Panc1 (cell line): ENCODE measurements around the gene TNFAIP8L1. TPM values are rescaled to one million over a fixed set of nuclear protein-coding genes. Genes with fewer than 3 reads are reported as not detected.
"Not testable (repeated sequence)": the region's sequence is repeated elsewhere in the genome, so short reads cannot be mapped to it uniquely, and the experiment has no call there.

Experiments used
- ATAC-seq: fragments of 200-7000 bp; cut with Tn5 transposase; 2 replicates; pipeline ENCODE4 v1.9.1; 2020; ENCODE audit warnings: mild to moderate bottlenecking, moderate library complexity
- BruUV-seq: library from RNA; stranded (reverse); fragments of 400-500 nt; replicated peaks from 2 replicates; lab custom pipeline; 2021; lab: Mats Ljungman, UMichigan
- CTCF ChIA-PET: fragments of 300-600 bp; sonication (Branson Sonifier 250); formaldehyde crosslinking; loops from one replicate; lab custom pipeline; 2022; ENCODE audit warnings: antibody characterized with exemption; lab: Charles Lee
- POLR2A ChIA-PET: fragments of 300-600 bp; sonication (Branson Sonifier 250); formaldehyde crosslinking; loops from one replicate; lab custom pipeline; 2022; ENCODE audit warnings: antibody characterized with exemption; lab: Charles Lee
- DNase-seq: peaks from one replicate; pipeline ENCODE4 v3.0.0-alpha.2; 2010; ENCODE audit warnings: low read depth, low spot score
- H3K27ac ChIP-seq: 2 replicates; pipeline ENCODE4 v1.5.1; 2011; ENCODE audit warnings: mild to moderate bottlenecking, low read length, inconsistent platforms
- H3K27me3 ChIP-seq: fragments of 200-500 bp; sonication (Bioruptor generic); 2 replicates; pipeline ENCODE4 v1.6.0; 2014; ENCODE audit warnings: low read length, inconsistent platforms; ENCODE audit not compliant: control insufficient read depth, insufficient read depth
- H3K36me3 ChIP-seq: fragments of 200-500 bp; sonication (Bioruptor generic); 2 replicates; pipeline ENCODE4 v1.5.1; 2014; ENCODE audit warnings: inconsistent platforms, mild to moderate bottlenecking, low read length, moderate library complexity; ENCODE audit not compliant: control insufficient read depth, insufficient read depth
- H3K4me1 ChIP-seq: 2 replicates; pipeline ENCODE4 v1.5.1; 2011; ENCODE audit warnings: inconsistent platforms, mild to moderate bottlenecking, low read length, moderate library complexity; ENCODE audit not compliant: control insufficient read depth, insufficient read depth
- H3K4me3 ChIP-seq, 2 experiments: 2 replicates each; pipeline ENCODE4 v1.5.1; 2011 to 2012; ENCODE audit warnings: low read depth in 2 of 2, low read length in 2 of 2, mild to moderate bottlenecking in 2 of 2, inconsistent platforms in 1 of 2, moderate library complexity in 1 of 2
- H3K9me3 ChIP-seq: fragments of 200-500 bp; sonication (Bioruptor generic); 2 replicates; pipeline ENCODE4 v1.5.1; 2014; ENCODE audit warnings: low read depth, mild to moderate bottlenecking, inconsistent platforms, low read length, moderate library complexity; ENCODE audit not compliant: control insufficient read depth, insufficient read depth
- CTCF ChIP-seq: fragments of 450-650 bp; IDR thresholded peaks from 2 replicates; pipeline ENCODE4 v1.5.1; 2017; ENCODE audit warnings: mild to moderate bottlenecking
- POLR2AphosphoS5 ChIP-seq: IDR thresholded peaks from 2 replicates; pipeline ENCODE4 v1.6.1; 2012; ENCODE audit warnings: mild to moderate bottlenecking, low read depth, low read length, moderate library complexity
- REST ChIP-seq, 2 experiments: IDR thresholded peaks; 2 replicates each; pipeline ENCODE4 v1.6.1; 2011 to 2012; ENCODE audit warnings: low read depth in 2 of 2, control low read depth in 1 of 2, low read length in 1 of 2, mild to moderate bottlenecking in 1 of 2, moderate library complexity in 1 of 2; ENCODE audit not compliant: insufficient read depth in 1 of 2
- SIN3A ChIP-seq: IDR thresholded peaks from 2 replicates; pipeline ENCODE4 v1.6.1; 2012; ENCODE audit warnings: low read depth, mild to moderate bottlenecking, low read length, moderate library complexity, borderline replicate concordance; ENCODE audit not compliant: insufficient read depth
- TCF7L2 ChIP-seq: IDR thresholded peaks from 2 replicates; pipeline ENCODE4 v1.6.1; 2011; ENCODE audit warnings: mild to moderate bottlenecking, low read depth, low read length, inconsistent platforms
- in situ Hi-C: cut with HindIII; loops from 2 replicates; pipeline ENCODE4 v1.10.0; 2016; ENCODE audit warnings: low sequenced_read_pairs, low pct_unique_long_range_greater_than_20kb
- intact Hi-C: fragments of 100-400 bp; cut with micrococcal nuclease; formaldehyde crosslinking; loops from one replicate; pipeline ENCODE4 v1.10.0; 2022; ENCODE audit not compliant: unreplicated experiment
- total RNA-seq: library from RNA; stranded (reverse); gene quantifications from one replicate; pipeline ENCODE4 v1.2.1, GENCODE V29; 2021; ENCODE audit not compliant: unreplicated experiment

TNFAIP8L1 gene
- total RNA-seq, 1 experiment from 2014 or later = 4.8 TPM

GRCh38 chr19:4593409-4593851 is 45.9 kb upstream of the TNFAIP8L1 start:
- in situ Hi-C loops = no loop called here
- no TSS peak for BruUV-seq
- ChIA-PET CTCF (interaction anchor here (1.5 kb wide), 1 partner anchor 41 kb away, joined by 3 read pairs; no protein-coding TSS in a partner anchor), POLR2A (no interaction called here)
- Histone ChIP-seq H3K27ac (no peak overlapping the region), H3K27me3 (no peaks in the 10 kb centered on the region), H3K36me3 (no peaks in the 10 kb centered on the region), H3K4me3 (no peak overlapping the region), H3K4me1 (no peaks in the 10 kb centered on the region), H3K9me3 (no peaks in the 10 kb centered on the region)
- intact Hi-C loops = no loop called here
- no peak for TF ChIP-seq SIN3A
- no peak for TF ChIP-seq REST (IDR thresholded peaks at IDR 0.05; ENCODE audit: insufficient read depth in 1 of 2, low read depth in 2 of 2, low read length in 1 of 2)
- no peak for TF ChIP-seq CTCF
- TF ChIP-seq POLR2AphosphoS5 = no peak
- no peak for TF ChIP-seq TCF7L2
- no peak for DNase-seq
- ATAC-seq = no peak

- H3K27ac ChIP-seq = no peak overlapping the region
- POLR2A ChIA-PET = no interaction called here
- H3K4me3 ChIP-seq = no peak overlapping the region
- intact Hi-C loops = no loop called here
- H3K9me3 ChIP-seq = no peaks in the 10 kb centered on the region
- TF ChIP-seq REST (IDR thresholded peaks at IDR 0.05; ENCODE audit: insufficient read depth in 1 of 2, low read depth in 2 of 2, low read length in 1 of 2) (no peak), TCF7L2 (no peak), CTCF (no peak), POLR2AphosphoS5 (no peak), SIN3A (no peak)
- BruUV-seq = no TSS peak
- no peaks in the 10 kb centered on the region for H3K27me3 ChIP-seq
- H3K4me1 ChIP-seq = no peaks in the 10 kb centered on the region
- in situ Hi-C loops = no loop called here
- no peaks in the 10 kb centered on the region for H3K36me3 ChIP-seq
- CTCF ChIA-PET = interaction anchor here (0.6 to 1.5 kb wide), 2 partner anchors 22 to 40 kb away, joined by 3 to 5 read pairs; no protein-coding TSS in a partner anchor
- ATAC-seq = no peak
- DNase-seq = no peak
These were observed 45.1 kb upstream of the TNFAIP8L1 start for GRCh38 chr19:4594201-4594600.

GRCh38 chr19:4595158-4595557 is 44.2 kb upstream of the TNFAIP8L1 start:
- POLR2A ChIA-PET, H3K27me3 ChIP-seq, H3K9me3 ChIP-seq, BruUV-seq, in situ Hi-C loops, H3K4me1 ChIP-seq, H3K36me3 ChIP-seq, H3K27ac ChIP-seq, H3K4me3 ChIP-seq, DNase-seq, intact Hi-C loops, ATAC-seq: not testable (repeated sequence)
- CTCF ChIA-PET = interaction anchor here (0.5 kb wide), 1 partner anchor 13 kb away, joined by 4 read pairs; no protein-coding TSS in a partner anchor
